ENCODE results near the gene PATE2.

PATE2 gene

DNA sequence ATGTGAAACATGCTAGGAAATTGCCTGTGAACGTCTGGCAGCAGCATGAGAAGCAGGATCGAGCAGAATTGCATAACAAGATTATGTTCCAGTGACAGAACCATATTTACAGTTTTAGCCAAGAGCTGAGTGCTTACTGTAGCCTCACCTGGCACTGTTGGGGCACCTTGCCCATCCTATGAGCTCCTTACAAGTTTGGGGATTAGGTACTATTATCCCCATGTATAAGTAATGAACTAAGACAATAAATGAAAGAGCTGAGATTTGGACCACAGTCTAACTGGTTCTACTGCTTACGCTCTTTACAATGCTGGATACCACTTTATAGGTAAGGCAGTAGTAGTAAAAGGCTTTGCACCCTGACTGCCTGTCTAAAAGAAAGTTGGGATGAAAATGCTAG is 49.7 kb downstream of the PATE2 start:
- no peak overlapping the region for H3K4me3 ChIP-seq (ENCODE audit: low read depth, low read length)
- TF ChIP-seq, protein P1, sequence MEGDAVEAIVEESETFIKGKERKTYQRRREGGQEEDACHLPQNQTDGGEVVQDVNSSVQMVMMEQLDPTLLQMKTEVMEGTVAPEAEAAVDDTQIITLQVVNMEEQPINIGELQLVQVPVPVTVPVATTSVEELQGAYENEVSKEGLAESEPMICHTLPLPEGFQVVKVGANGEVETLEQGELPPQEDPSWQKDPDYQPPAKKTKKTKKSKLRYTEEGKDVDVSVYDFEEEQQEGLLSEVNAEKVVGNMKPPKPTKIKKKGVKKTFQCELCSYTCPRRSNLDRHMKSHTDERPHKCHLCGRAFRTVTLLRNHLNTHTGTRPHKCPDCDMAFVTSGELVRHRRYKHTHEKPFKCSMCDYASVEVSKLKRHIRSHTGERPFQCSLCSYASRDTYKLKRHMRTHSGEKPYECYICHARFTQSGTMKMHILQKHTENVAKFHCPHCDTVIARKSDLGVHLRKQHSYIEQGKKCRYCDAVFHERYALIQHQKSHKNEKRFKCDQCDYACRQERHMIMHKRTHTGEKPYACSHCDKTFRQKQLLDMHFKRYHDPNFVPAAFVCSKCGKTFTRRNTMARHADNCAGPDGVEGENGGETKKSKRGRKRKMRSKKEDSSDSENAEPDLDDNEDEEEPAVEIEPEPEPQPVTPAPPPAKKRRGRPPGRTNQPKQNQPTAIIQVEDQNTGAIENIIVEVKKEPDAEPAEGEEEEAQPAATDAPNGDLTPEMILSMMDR (IDR thresholded peaks at IDR 0.05; ENCODE audit: low read depth, low read length): no peak
